K562 (cell line): ENCODE data around the gene HDAC7. TPM values are rescaled to one million over a fixed set of nuclear protein-coding genes. Genes with fewer than 3 reads are reported as not detected.

Source experiments
- ATF7 ChIP-seq: fragments of 450-650 bp; IDR thresholded peaks from 2 replicates; pipeline ENCODE4 v1.7.1; 2014; ENCODE audit warnings: mild to moderate bottlenecking, moderate library complexity
- CAMTA2 ChIP-seq: fragments of 250-450 bp; sonication (Bioruptor Pico); conservative IDR thresholded peaks from 2 replicates; pipeline ENCODE4 v1.5.1; 2022
- FOXJ2 ChIP-seq: fragments of 200-800 bp; sonication (Bioruptor generic); IDR thresholded peaks from 2 replicates; pipeline ENCODE4 v1.6.1; 2016; ENCODE audit warnings: missing genetic modification characterization, missing compliant biosample characterization
- JUNB ChIP-seq: fragments of 450-650 bp; formaldehyde crosslinking; conservative IDR thresholded peaks from 2 replicates; pipeline ENCODE4 v1.4.0; 2020; ENCODE audit warnings: mild to moderate bottlenecking
- MIER1 ChIP-seq: fragments of 450-650 bp; IDR thresholded peaks from 2 replicates; pipeline ENCODE4 v1.6.1; 2016; ENCODE audit warnings: antibody characterized with exemption, mild to moderate bottlenecking, low read depth
- MTA1 ChIP-seq: fragments of 450-650 bp; IDR thresholded peaks from 2 replicates; pipeline ENCODE4 v1.6.1; 2017; ENCODE audit warnings: borderline replicate concordance
- MYC ChIP-seq, 2 experiments: fragments of 250-450 bp in 1 of 2; sonication (Bioruptor Pico) in 1 of 2; IDR thresholded peaks; 2 replicates each; pipeline versions ENCODE4 v1.5.1 to v1.6.1; 2012 to 2021; ENCODE audit warnings: low read depth in 2 of 2, borderline replicate concordance in 1 of 2, improper control_type of control experiment in 1 of 2, low read length in 1 of 2, mild to moderate bottlenecking in 1 of 2, moderate library complexity in 1 of 2
- TFAM ChIP-seq: fragments of 250-450 bp; sonication (Bioruptor Pico); conservative IDR thresholded peaks from 2 replicates; pipeline ENCODE4 v1.5.0; 2021; ENCODE audit warnings: mild to moderate bottlenecking, moderate library complexity
- ZEB2 ChIP-seq: fragments of 450-650 bp; IDR thresholded peaks from 2 replicates; pipeline ENCODE4 v1.6.1; 2016
- ZNF589 ChIP-seq: fragments of 200-800 bp; sonication (Bioruptor generic); IDR thresholded peaks from 2 replicates; pipeline ENCODE4 v1.6.1; 2016; ENCODE audit warnings: low read depth, missing genetic modification characterization, missing compliant biosample characterization
- polyA plus RNA-seq, 8 experiments: library from polyadenylated mRNA; depleted of rRNA in 4 of 8; stranded (reverse) in 5 of 8; unstranded in 3 of 8; fragments of >200 nt; fragmentation: Nextera tagmentation in 2 of 8; fragmentation: Illumina TruSeq in 1 of 8; extraction: Ambion mirVana in 2 of 8; extraction: Trizol in 1 of 8; gene quantifications; 2 replicates each; pipeline versions ENCODE4 v1.2.1 to v1.2.3, GENCODE V29; 2011 to 2014; ENCODE audit warnings: inconsistent platforms in 1 of 8, missing spikeins in 1 of 8
- total RNA-seq, 7 experiments: library from RNA; depleted of rRNA in 6 of 7; stranded (reverse); fragments of >200 nt in 6 of 7; fragmentation: Illumina TruSeq in 2 of 7; extraction: Trizol in 2 of 7; gene quantifications; 2 replicates each; pipeline versions ENCODE4 v1.2.1 to v1.2.3, GENCODE V29; 2011 to 2021; ENCODE audit warnings: low replicate concordance in 1 of 7

Gene HDAC7
- total and polyA plus RNA-seq, 9 of the 15 experiments (the other 6 are each of a cell fraction or from before 2014, with no cell fraction given), result 2.5 to 129 (median 31.1) TPM

DNA sequence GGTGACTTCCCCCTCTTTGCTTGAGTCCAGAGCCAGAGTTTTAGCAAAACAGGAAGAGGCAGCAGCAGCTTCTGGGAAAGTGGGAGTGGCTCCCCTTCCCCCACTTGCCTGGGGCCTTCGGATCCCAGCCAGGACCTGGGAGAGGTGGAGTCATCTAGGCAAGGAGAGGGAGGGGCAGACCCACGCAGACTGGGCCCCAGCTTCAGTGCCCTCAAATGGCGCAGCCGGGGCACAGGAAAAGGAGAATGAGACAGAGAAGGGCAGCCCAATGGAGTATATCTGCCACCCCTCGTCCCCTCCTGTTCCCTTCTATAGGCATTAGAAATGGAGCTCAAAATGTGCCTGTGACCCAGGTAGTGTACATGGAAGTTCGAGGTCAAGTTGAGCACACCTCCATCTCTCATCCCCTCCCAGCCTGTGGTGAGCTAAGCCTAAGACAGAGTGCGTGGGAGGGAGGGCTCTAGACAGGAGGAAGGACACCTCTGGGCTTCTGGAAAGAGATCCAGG, 9.3 kb upstream of the HDAC7 start (continued):
- TF ChIP-seq ZNF589, result no peak
- TF ChIP-seq FOXJ2 (tag), result 0 out of 2 replicates have a peak, but pooled peaks have one; percentile 32
- no peak for TF ChIP-seq MIER1
- TF ChIP-seq TFAM (CRISPR knock-in tag), result no peak
- peak; percentile 63; the same call in 1 of the 2 replicates for TF ChIP-seq MTA1
- peak; percentile 43; the same call in 1 of the 2 replicates for TF ChIP-seq MYC (IDR thresholded peaks at IDR 0.05; ENCODE audit: low read depth, low read length)
- TF ChIP-seq MYC (CRISPR knock-in tag; IDR thresholded peaks at IDR 0.05; ENCODE audit: borderline replicate concordance, low read depth), result no peak
- no peak for TF ChIP-seq JUNB (CRISPR knock-in tag)
- no peak; the same call in 1 of the 2 replicates for TF ChIP-seq CAMTA2 (CRISPR knock-in tag)
- peak; percentile 93 for TF ChIP-seq ZEB2
- TF ChIP-seq ATF7, result peak; percentile 85
